ENCODE results near the gene GFOD1. TPM values are rescaled to one million over a fixed set of nuclear protein-coding genes. Genes with fewer than 3 reads are reported as not detected.

Gene GFOD1
- total and polyA plus RNA-seq, 2 of the 4 experiments (the other 2 are of a cell fraction) = 1.8 to 3.4 TPM

- H3K36me3 ChIP-seq (ENCODE audit: control insufficient read depth, insufficient read depth, low read length) = no peaks in the 10 kb centered on the region
- H2BK15ac ChIP-seq (ENCODE audit: low read depth, low read length) = no peak overlapping the region
- no peak overlapping the region for H4K91ac ChIP-seq (ENCODE audit: insufficient read depth, low read depth, low read length)
- no peak overlapping the region for H2BK5ac ChIP-seq (ENCODE audit: low read depth, low read length, poor library complexity, severe bottlenecking)
- H3K79me1 ChIP-seq (ENCODE audit: low read depth in 1 of 2, low read length in 2 of 2) = no peaks in the 10 kb centered on the region
- no peak for ATAC-seq (ENCODE audit: low read depth)
- no peak overlapping the region for H3K14ac ChIP-seq (replicated peaks; ENCODE audit: low read depth, low read length)
- no peak overlapping the region for H3K56ac ChIP-seq (ENCODE audit: extremely low read depth, insufficient read depth, low read length)
- intact Hi-C loops (cut with micrococcal nuclease) = no loop called here
- H3K9ac ChIP-seq (ENCODE audit: low read depth, low read length) = no peak overlapping the region
- H3K27me3 ChIP-seq (ENCODE audit: control insufficient read depth, insufficient read depth, low read length) = peaks cover 15% of the 10 kb centered on the region
- in situ Hi-C loops (cut with MboI; ENCODE audit: low sequenced_read_pairs) = loop anchor here (25.0 kb wide), 1 partner anchor 345 kb away; no protein-coding TSS in a partner anchor
- 46% methylated on average over 4 of the region's 4 CpGs; no CpG with 5 or more reads in 1 of the 2 experiments for WGBS, 2 experiments (ENCODE audit: extremely low coverage in 2 of 2, insufficient read length in 1 of 2)
- no peak overlapping the region for H3K18ac ChIP-seq (ENCODE audit: low read depth, low read length)
- no peak overlapping the region for H2AK5ac ChIP-seq (ENCODE audit: low read depth, low read length)
- H3K27ac ChIP-seq (ENCODE audit: insufficient read depth, low read length) = no peak overlapping the region
- dilution Hi-C loops (cut with HindIII; ENCODE audit: low sequenced_read_pairs, unreplicated experiment) = no loop called here
- DNase-seq = no peak
- CTCF ChIA-PET = no interaction called here
- H3K4ac ChIP-seq (ENCODE audit: low read depth, low read length) = no peak overlapping the region
- H2AFZ ChIP-seq (replicated peaks; ENCODE audit: low read length, poor library complexity) = no peak overlapping the region
- POLR2A ChIA-PET (ENCODE audit: unreplicated experiment) = no interaction called here
- H3K4me1 ChIP-seq (ENCODE audit: control insufficient read depth, insufficient read depth, low read length) = no peaks in the 10 kb centered on the region
- no peak overlapping the region for H3K4me2 ChIP-seq (ENCODE audit: low read depth, low read length)
- TF ChIP-seq CTCF (conservative IDR thresholded peaks at IDR 0.05; ENCODE audit: low read depth, low read length) = no peak
- no peak for TF ChIP-seq MAFK (IDR thresholded peaks at IDR 0.05; ENCODE audit: low read depth, low read length)
- no peak for TF ChIP-seq MAZ (IDR thresholded peaks at IDR 0.05; ENCODE audit: borderline replicate concordance, low read depth, low read length)
- TF ChIP-seq POLR2A (IDR thresholded peaks at IDR 0.05; ENCODE audit: low read depth, low read length) = no peak
- TF ChIP-seq FOS (IDR thresholded peaks at IDR 0.05; ENCODE audit: low read depth, low read length) = no peak
- TF ChIP-seq RFX5 (IDR thresholded peaks at IDR 0.05; ENCODE audit: low read depth, low read length) = no peak
- TF ChIP-seq RCOR1 (IDR thresholded peaks at IDR 0.05; ENCODE audit: insufficient replicate concordance, low read length) = no peak
- TF ChIP-seq RAD21 (IDR thresholded peaks at IDR 0.05; ENCODE audit: low read length) = no peak
- no peak for TF ChIP-seq CEBPB (IDR thresholded peaks at IDR 0.05; ENCODE audit: low read depth, low read length)
- TF ChIP-seq ELK1 (IDR thresholded peaks at IDR 0.05; ENCODE audit: borderline replicate concordance, low read depth, low read length) = no peak
- no peak for TF ChIP-seq BHLHE40 (IDR thresholded peaks at IDR 0.05; ENCODE audit: low read depth, low read length)
- TF ChIP-seq CHD1 (IDR thresholded peaks at IDR 0.05; ENCODE audit: low read depth, low read length) = no peak
- no peak for TF ChIP-seq MXI1 (IDR thresholded peaks at IDR 0.05; ENCODE audit: borderline replicate concordance, low read depth, low read length)
- TF ChIP-seq SMC3 (IDR thresholded peaks at IDR 0.05; ENCODE audit: low read depth, low read length) = no peak
- TF ChIP-seq NFE2L2 (IDR thresholded peaks at IDR 0.05; ENCODE audit: low read depth, low read length) = no peak
- H3K4me3 ChIP-seq (ENCODE audit: insufficient read depth, low read depth, low read length) = no peak overlapping the region
- no peaks in the 10 kb centered on the region for H3K9me1 ChIP-seq (ENCODE audit: insufficient read depth, low read length)
- H4K8ac ChIP-seq (ENCODE audit: low read depth in 2 of 2, low read length in 2 of 2) = no peak overlapping the region
- H2BK120ac ChIP-seq (ENCODE audit: low read depth, low read length) = no peak overlapping the region
- H2BK20ac ChIP-seq (ENCODE audit: low read depth, low read length) = no peak overlapping the region
- H3K23ac ChIP-seq (ENCODE audit: low read depth, low read length) = no peak overlapping the region
- H4K20me1 ChIP-seq (ENCODE audit: insufficient read depth, low read length) = no peaks in the 10 kb centered on the region
- H3K9me3 ChIP-seq (ENCODE audit: control insufficient read depth, insufficient read depth, low read length) = no peaks in the 10 kb centered on the region
- H4K5ac ChIP-seq (ENCODE audit: low read depth, low read length) = no peak overlapping the region
- no TSS peak for BruUV-seq (replicated peaks)
- no peak overlapping the region for H2AK9ac ChIP-seq (replicated peaks; ENCODE audit: low read depth, low read length, poor library complexity)
Measured at GRCh38 chr6:13531956-13532355, 44.6 kb upstream of the GFOD1 start.
